K562 (cell line): ENCODE measurements around the gene JUND. TPM values are rescaled to one million over a fixed set of nuclear protein-coding genes. Genes with fewer than 3 reads are reported as not detected.

Experiments
- BCLAF1 ChIP-seq, 2 experiments: fragments of 450-650 bp in 1 of 2; IDR thresholded peaks; 2 replicates each; pipeline ENCODE4 v1.6.1; 2011 to 2017; ENCODE audit warnings: low read depth in 2 of 2, antibody characterized with exemption in 1 of 2, borderline replicate concordance in 1 of 2, low read length in 1 of 2, mild to moderate bottlenecking in 1 of 2, mixed read lengths in 1 of 2; ENCODE audit not compliant: control insufficient read depth in 1 of 2
- CAMTA2 ChIP-seq: fragments of 250-450 bp; sonication (Bioruptor Pico); conservative IDR thresholded peaks from 2 replicates; pipeline ENCODE4 v1.5.1; 2022
- CHD2 ChIP-seq: IDR thresholded peaks from 2 replicates; pipeline ENCODE4 v1.6.1; 2011; ENCODE audit warnings: low read depth, low read length
- DPF2 ChIP-seq: fragments of 450-650 bp; IDR thresholded peaks from 2 replicates; pipeline ENCODE4 v1.6.1; 2016
- FOXK2 ChIP-seq, 2 experiments: fragments of 450-650 bp; IDR thresholded peaks in 1 of 2; conservative IDR thresholded peaks in 1 of 2; 2 replicates each; pipeline ENCODE4 v1.6.1; 2016; ENCODE audit warnings: low read depth in 2 of 2, mild to moderate bottlenecking in 1 of 2
- LEF1 ChIP-seq: fragments of 450-650 bp; IDR thresholded peaks from 2 replicates; pipeline ENCODE4 v1.6.1; 2016; ENCODE audit warnings: mild to moderate bottlenecking
- MLLT1 ChIP-seq, 2 experiments: fragments of 450-650 bp; IDR thresholded peaks; 2 replicates each; pipeline ENCODE4 v1.6.1; 2016
- PHB ChIP-seq: fragments of 250-450 bp; sonication (Bioruptor Pico); IDR thresholded peaks from 2 replicates; pipeline ENCODE4 v1.5.0; 2021
- PYGO2 ChIP-seq: fragments of 450-650 bp; IDR thresholded peaks from 2 replicates; pipeline ENCODE4 v1.6.1; 2016; ENCODE audit warnings: mild to moderate bottlenecking, missing genetic modification characterization, moderate library complexity, missing compliant biosample characterization
- SMARCA5 ChIP-seq: fragments of 450-650 bp; IDR thresholded peaks from 2 replicates; pipeline ENCODE4 v1.6.1; 2016
- SREBF2 ChIP-seq: sonication (generic); formaldehyde crosslinking; IDR thresholded peaks from 2 replicates; pipeline ENCODE4 v1.4.0; 2020; ENCODE audit warnings: mild to moderate bottlenecking, missing genetic modification reagents
- STAT5A ChIP-seq: IDR thresholded peaks from 2 replicates; pipeline ENCODE4 v1.6.1; 2012; ENCODE audit warnings: low read length, inconsistent platforms, borderline replicate concordance
- U2AF2 ChIP-seq: fragments of 200-400 bp; formaldehyde crosslinking; optimal IDR thresholded peaks from 2 replicates; pipeline ENCODE3; 2017; ENCODE audit warnings: low read depth, mild to moderate bottlenecking, low read length
- ZC3H4 ChIP-seq: sonication (generic); formaldehyde crosslinking; IDR thresholded peaks from 2 replicates; pipeline ENCODE4 v1.9.0; 2021; ENCODE audit warnings: missing genetic modification reagents, borderline replicate concordance
- ZNF584 ChIP-seq: fragments of 200-800 bp; sonication (Bioruptor generic); IDR thresholded peaks from 2 replicates; pipeline ENCODE4 v1.6.1; 2016; ENCODE audit warnings: low read depth, mild to moderate bottlenecking, missing genetic modification characterization, missing compliant biosample characterization
- ZNF740 ChIP-seq, 3 experiments: fragments of 200-800 bp in 1 of 3; sonication (Bioruptor generic) in 1 of 3; sonication (generic) in 1 of 3; formaldehyde crosslinking in 1 of 3; IDR thresholded peaks; 2 replicates each; pipeline versions ENCODE4 v1.6.1 to v1.8.0; 2016 to 2022; ENCODE audit warnings: mild to moderate bottlenecking in 2 of 3, missing compliant biosample characterization in 2 of 3, missing genetic modification characterization in 2 of 3, missing genetic modification reagents in 1 of 3
- ZNF79 ChIP-seq: fragments of 250-450 bp; sonication (Bioruptor Pico); IDR thresholded peaks from 2 replicates; pipeline ENCODE4 v1.4.0; 2020; ENCODE audit warnings: low read depth, mild to moderate bottlenecking, moderate library complexity
- polyA plus RNA-seq, 8 experiments: library from polyadenylated mRNA; depleted of rRNA in 4 of 8; stranded (reverse) in 5 of 8; unstranded in 3 of 8; fragments of >200 nt; fragmentation: Nextera tagmentation in 2 of 8; fragmentation: Illumina TruSeq in 1 of 8; extraction: Ambion mirVana in 2 of 8; extraction: Trizol in 1 of 8; gene quantifications; 2 replicates each; pipeline versions ENCODE4 v1.2.1 to v1.2.3, GENCODE V29; 2011 to 2014; ENCODE audit warnings: inconsistent platforms in 1 of 8, missing spikeins in 1 of 8
- total RNA-seq, 7 experiments: library from RNA; depleted of rRNA in 6 of 7; stranded (reverse); fragments of >200 nt in 6 of 7; fragmentation: Illumina TruSeq in 2 of 7; extraction: Trizol in 2 of 7; gene quantifications; 2 replicates each; pipeline versions ENCODE4 v1.2.1 to v1.2.3, GENCODE V29; 2011 to 2021; ENCODE audit warnings: low replicate concordance in 1 of 7
- TF ChIP-seq, protein P1 (sequence below): fragments of 450-650 bp; conservative IDR thresholded peaks from 2 replicates; pipeline ENCODE4 v1.6.1; 2016; ENCODE audit warnings: missing genetic modification characterization, low read depth, mild to moderate bottlenecking, missing compliant biosample characterization, moderate library complexity
- TF ChIP-seq, protein P2 (sequence below): sonication (generic); formaldehyde crosslinking; IDR thresholded peaks from 2 replicates; pipeline ENCODE4 v1.8.0; 2022; ENCODE audit warnings: mild to moderate bottlenecking, low read depth, missing genetic modification reagents

JUND gene
- total and polyA plus RNA-seq, 9 of the 15 experiments (the other 6 are each of a cell fraction or from before 2014, with no cell fraction given), result 6.4 to 286 (median 42.3) TPM

GRCh38 chr19:18292810-18293641 lies 11.6 kb upstream of the JUND start (continued):
- 0 out of 2 replicates have a peak, but pooled peaks have one; percentile 4 for TF ChIP-seq STAT5A
- no peak for TF ChIP-seq ZC3H4 (CRISPR knock-in tag)
- peak; percentile 61 to 74; a peak in 2 of 4 replicates for TF ChIP-seq MLLT1 (IDR thresholded peaks at IDR 0.05)
- TF ChIP-seq SREBF2 (CRISPR knock-in tag), result no peak
- no peak for TF ChIP-seq ZNF79 (CRISPR knock-in tag)
- TF ChIP-seq LEF1, result peak; percentile 63
- TF ChIP-seq, protein P1, sequence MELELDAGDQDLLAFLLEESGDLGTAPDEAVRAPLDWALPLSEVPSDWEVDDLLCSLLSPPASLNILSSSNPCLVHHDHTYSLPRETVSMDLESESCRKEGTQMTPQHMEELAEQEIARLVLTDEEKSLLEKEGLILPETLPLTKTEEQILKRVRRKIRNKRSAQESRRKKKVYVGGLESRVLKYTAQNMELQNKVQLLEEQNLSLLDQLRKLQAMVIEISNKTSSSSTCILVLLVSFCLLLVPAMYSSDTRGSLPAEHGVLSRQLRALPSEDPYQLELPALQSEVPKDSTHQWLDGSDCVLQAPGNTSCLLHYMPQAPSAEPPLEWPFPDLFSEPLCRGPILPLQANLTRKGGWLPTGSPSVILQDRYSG, result no peak
- TF ChIP-seq FOXK2 (conservative IDR thresholded peaks at IDR 0.05 in 1 of 2, IDR thresholded peaks at IDR 0.05 in 1 of 2; ENCODE audit: low read depth in 2 of 2), result peak in 1 of 2 experiments; percentile 22; a peak in 1 of 4 replicates
- TF ChIP-seq PHB (CRISPR knock-in tag), result no peak
- TF ChIP-seq DPF2, result peak; percentile 66
- 0 out of 2 replicates have a peak, but pooled peaks have one; percentile 43 for TF ChIP-seq ZNF584 (CRISPR knock-in tag)
- TF ChIP-seq BCLAF1 (IDR thresholded peaks at IDR 0.05; ENCODE audit: borderline replicate concordance in 1 of 2, control insufficient read depth in 1 of 2, low read depth in 2 of 2, low read length in 1 of 2), result no peak
- TF ChIP-seq ZNF740 (CRISPR knock-in tag; IDR thresholded peaks at IDR 0.05), result no peak
- TF ChIP-seq ZNF740 (tag; IDR thresholded peaks at IDR 0.05), result peak in 1 of 2 experiments; percentile 73; a peak in 1 of 4 replicates
- TF ChIP-seq PYGO2 (tag), result no peak
- no peak; the same call in 1 of the 2 replicates for TF ChIP-seq CAMTA2
- peak; percentile 99 for TF ChIP-seq SMARCA5
- no peak for TF ChIP-seq U2AF2
- TF ChIP-seq, protein P2, sequence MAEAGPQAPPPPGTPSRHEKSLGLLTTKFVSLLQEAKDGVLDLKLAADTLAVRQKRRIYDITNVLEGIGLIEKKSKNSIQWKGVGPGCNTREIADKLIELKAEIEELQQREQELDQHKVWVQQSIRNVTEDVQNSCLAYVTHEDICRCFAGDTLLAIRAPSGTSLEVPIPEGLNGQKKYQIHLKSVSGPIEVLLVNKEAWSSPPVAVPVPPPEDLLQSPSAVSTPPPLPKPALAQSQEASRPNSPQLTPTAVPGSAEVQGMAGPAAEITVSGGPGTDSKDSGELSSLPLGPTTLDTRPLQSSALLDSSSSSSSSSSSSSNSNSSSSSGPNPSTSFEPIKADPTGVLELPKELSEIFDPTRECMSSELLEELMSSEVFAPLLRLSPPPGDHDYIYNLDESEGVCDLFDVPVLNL (CRISPR knock-in tag), result no peak
- TF ChIP-seq CHD2, result no peak
